ENCODE measurements around the gene NAPG.

NAPG gene

GRCh38 chr18:10579079-10579867, 53.4 kb downstream of the NAPG start:
- DNase-seq (ENCODE audit: low read depth): no peak
- H3K4me3 ChIP-seq (ENCODE audit: low read depth, low read length): no peak overlapping the region
- TF ChIP-seq, protein P1, sequence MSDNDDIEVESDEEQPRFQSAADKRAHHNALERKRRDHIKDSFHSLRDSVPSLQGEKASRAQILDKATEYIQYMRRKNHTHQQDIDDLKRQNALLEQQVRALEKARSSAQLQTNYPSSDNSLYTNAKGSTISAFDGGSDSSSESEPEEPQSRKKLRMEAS (IDR thresholded peaks at IDR 0.05; ENCODE audit: low read depth, low read length): no peak
- TF ChIP-seq CTCF (IDR thresholded peaks at IDR 0.05; ENCODE audit: low read depth, low read length) (no peak), MYC (IDR thresholded peaks at IDR 0.05; ENCODE audit: low read depth, low read length) (no peak), POLR2A (IDR thresholded peaks at IDR 0.05; ENCODE audit: extremely low read depth, insufficient read length) (no peak)

- TF ChIP-seq POLR2A (IDR thresholded peaks at IDR 0.05; ENCODE audit: extremely low read depth, insufficient read length) (no peak), MYC (IDR thresholded peaks at IDR 0.05; ENCODE audit: low read depth, low read length) (no peak), CTCF (IDR thresholded peaks at IDR 0.05; ENCODE audit: low read depth, low read length) (no peak)
- TF ChIP-seq, protein P1 (IDR thresholded peaks at IDR 0.05; ENCODE audit: low read depth, low read length): no peak
- DNase-seq (ENCODE audit: low read depth): no peak
- H3K4me3 ChIP-seq (ENCODE audit: low read depth, low read length): no peak overlapping the region
Measured at GRCh38 chr18:10580215-10580614, 54.4 kb downstream of the NAPG start.

- H3K4me3 ChIP-seq (ENCODE audit: low read depth, low read length): no peak overlapping the region
- no peak for DNase-seq (ENCODE audit: low read depth)
- no peak for TF ChIP-seq POLR2A (IDR thresholded peaks at IDR 0.05; ENCODE audit: extremely low read depth, insufficient read length)
- TF ChIP-seq, protein P1 (IDR thresholded peaks at IDR 0.05; ENCODE audit: low read depth, low read length): no peak
- no peak for TF ChIP-seq MYC (IDR thresholded peaks at IDR 0.05; ENCODE audit: low read depth, low read length)
- TF ChIP-seq CTCF (IDR thresholded peaks at IDR 0.05; ENCODE audit: low read depth, low read length): no peak
Measured at GRCh38 chr18:10585260-10585659, 59.4 kb downstream of the NAPG start.

- H3K4me3 ChIP-seq (ENCODE audit: low read depth, low read length): no peak overlapping the region
- TF ChIP-seq POLR2A (IDR thresholded peaks at IDR 0.05; ENCODE audit: extremely low read depth, insufficient read length): no peak
- TF ChIP-seq MYC (IDR thresholded peaks at IDR 0.05; ENCODE audit: low read depth, low read length): no peak
- TF ChIP-seq, protein P1 (IDR thresholded peaks at IDR 0.05; ENCODE audit: low read depth, low read length): no peak
- TF ChIP-seq CTCF (IDR thresholded peaks at IDR 0.05; ENCODE audit: low read depth, low read length): no peak
- no peak for DNase-seq (ENCODE audit: low read depth)
Measured at GRCh38 chr18:10588975-10589374, 63.1 kb downstream of the NAPG start.

GRCh38 chr18:10590412-10590811, 64.6 kb downstream of the NAPG start:
- no peak for TF ChIP-seq POLR2A (IDR thresholded peaks at IDR 0.05; ENCODE audit: extremely low read depth, insufficient read length)
- TF ChIP-seq CTCF (IDR thresholded peaks at IDR 0.05; ENCODE audit: low read depth, low read length): no peak
- no peak for TF ChIP-seq MYC (IDR thresholded peaks at IDR 0.05; ENCODE audit: low read depth, low read length)
- TF ChIP-seq, protein P1 (IDR thresholded peaks at IDR 0.05; ENCODE audit: low read depth, low read length): no peak
- DNase-seq (ENCODE audit: low read depth): no peak

More at GRCh38 chr18:10590412-10590811, 64.6 kb downstream of the NAPG start:
- H3K4me3 ChIP-seq (ENCODE audit: low read depth, low read length): no peak overlapping the region
